ENCODE data around the gene TUBB4B. TPM values are rescaled to one million over a fixed set of nuclear protein-coding genes. Genes with fewer than 3 reads are reported as not detected.
A peak's percentile ranks its signal among the peaks of the same experiment; 100 is the strongest.

TUBB4B gene
- total RNA-seq, 4 donors from 2014 or later = 317 to 604 (median 408) TPM

DNA sequence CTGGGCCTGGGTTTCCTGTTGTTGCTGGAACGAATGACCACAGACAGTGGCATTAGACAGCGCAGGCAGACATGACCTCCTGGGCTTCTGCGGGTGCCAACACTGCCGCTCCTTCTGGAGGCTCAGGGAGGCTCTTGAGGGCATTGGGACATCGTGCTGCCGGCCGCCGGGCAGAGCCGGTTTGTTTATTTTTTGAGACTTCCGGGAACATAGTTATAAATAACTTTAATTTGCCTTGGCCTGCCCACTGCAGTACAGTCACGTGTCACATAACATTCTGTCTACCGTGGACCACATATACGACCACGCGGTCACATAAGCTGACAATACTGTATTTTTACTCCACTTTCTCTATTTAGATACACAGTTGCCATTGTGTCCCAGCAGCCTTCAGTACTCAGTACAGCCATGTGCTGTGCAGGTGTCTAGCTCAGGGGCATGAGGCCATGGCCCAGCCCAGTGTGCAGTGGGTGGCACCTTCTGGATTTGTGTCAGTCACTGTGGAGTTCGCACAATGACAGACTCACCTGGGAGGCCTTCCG lies 28.2 kb downstream of the TUBB4B start:
- 48 to 56% methylated on average over 17 of the region's 17 CpGs for WGBS, 2 donors

DNA sequence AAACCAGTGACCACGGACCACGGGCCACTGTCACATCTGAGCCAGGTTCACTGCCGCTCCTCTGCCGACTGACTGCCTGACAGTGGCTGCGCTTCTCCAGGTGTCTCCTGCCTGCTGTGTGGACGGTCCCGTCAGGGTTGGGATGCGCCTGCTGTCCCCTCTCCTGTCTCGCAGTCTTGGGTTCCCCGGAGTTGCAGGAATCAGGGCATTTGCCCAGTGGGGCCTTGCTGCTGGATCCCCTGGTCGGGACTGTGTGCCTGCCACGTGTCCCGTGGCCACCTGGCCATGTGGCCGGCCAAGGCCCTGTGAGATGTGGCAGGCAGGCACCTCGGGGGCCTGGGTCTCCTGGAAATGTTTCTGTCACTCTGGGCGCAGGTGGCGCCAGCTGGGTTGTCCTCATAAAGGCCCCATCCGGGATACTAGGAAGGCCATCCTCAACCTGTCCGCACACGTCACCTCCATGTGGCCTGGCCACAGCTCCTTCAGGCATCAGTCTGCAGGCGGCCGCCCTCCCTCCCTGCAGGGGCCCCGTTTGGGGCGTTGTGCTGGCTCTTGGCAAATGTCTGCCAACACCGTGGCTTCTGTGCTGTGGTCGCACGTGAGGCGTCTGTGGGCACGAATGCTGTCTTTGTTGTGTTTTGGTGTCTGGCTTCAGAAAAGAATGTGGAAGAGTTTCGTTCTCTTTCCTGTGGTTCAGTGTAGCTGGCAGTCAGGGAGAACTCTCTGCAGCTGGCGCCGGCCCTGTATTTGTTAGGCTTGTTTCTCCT lies 30.0 kb downstream of the TUBB4B start:
- no peak overlapping the region for H3K4me3 ChIP-seq (ENCODE audit: low read depth, poor library complexity, severe bottlenecking)
- TF ChIP-seq, protein P1, sequence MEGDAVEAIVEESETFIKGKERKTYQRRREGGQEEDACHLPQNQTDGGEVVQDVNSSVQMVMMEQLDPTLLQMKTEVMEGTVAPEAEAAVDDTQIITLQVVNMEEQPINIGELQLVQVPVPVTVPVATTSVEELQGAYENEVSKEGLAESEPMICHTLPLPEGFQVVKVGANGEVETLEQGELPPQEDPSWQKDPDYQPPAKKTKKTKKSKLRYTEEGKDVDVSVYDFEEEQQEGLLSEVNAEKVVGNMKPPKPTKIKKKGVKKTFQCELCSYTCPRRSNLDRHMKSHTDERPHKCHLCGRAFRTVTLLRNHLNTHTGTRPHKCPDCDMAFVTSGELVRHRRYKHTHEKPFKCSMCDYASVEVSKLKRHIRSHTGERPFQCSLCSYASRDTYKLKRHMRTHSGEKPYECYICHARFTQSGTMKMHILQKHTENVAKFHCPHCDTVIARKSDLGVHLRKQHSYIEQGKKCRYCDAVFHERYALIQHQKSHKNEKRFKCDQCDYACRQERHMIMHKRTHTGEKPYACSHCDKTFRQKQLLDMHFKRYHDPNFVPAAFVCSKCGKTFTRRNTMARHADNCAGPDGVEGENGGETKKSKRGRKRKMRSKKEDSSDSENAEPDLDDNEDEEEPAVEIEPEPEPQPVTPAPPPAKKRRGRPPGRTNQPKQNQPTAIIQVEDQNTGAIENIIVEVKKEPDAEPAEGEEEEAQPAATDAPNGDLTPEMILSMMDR (IDR thresholded peaks at IDR 0.05) = no peak
- no peak for TF ChIP-seq POLR2A (IDR thresholded peaks at IDR 0.05)
- intact Hi-C loops (cut with DNase I; ENCODE audit: low total_unique reads) = no loop called here
- 76 to 78% methylated on average over 26 to 32 of the region's 32 CpGs for WGBS, 2 donors
- no peak for DNase-seq (ENCODE audit: low spot score in 2 of 2)

More for the DNA sequence above, 28.2 kb downstream of the TUBB4B start:
- TF ChIP-seq, protein P1 (IDR thresholded peaks at IDR 0.05) = no peak
- no peak for TF ChIP-seq POLR2A (IDR thresholded peaks at IDR 0.05)
- no peak overlapping the region for H3K4me3 ChIP-seq (ENCODE audit: low read depth, poor library complexity, severe bottlenecking)
- intact Hi-C loops (cut with DNase I; ENCODE audit: low total_unique reads) = no loop called here
- peak in 1 of 2 donors; percentile 87 for DNase-seq (ENCODE audit: low spot score in 2 of 2)

DNA sequence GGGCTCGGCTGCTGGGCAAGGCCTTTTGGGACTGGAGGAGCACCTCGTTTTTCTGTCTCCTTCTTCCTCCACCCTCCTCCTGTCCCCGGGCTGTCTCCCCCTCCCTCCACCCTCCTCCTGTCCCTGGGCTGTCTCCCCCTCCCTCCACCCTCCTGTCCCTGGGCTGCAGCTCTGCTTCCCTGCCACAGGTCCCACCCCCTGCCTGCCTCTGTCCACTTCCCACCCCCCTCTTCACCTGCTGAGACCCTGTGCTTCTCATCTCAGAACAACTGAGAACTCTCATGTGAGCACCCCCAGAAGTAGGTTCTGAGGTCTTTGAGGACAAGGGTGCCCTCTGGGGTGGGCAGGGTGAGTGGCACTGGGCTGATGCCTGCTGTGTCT lies 30.6 kb downstream of the TUBB4B start:
- no peak overlapping the region for H3K4me3 ChIP-seq (ENCODE audit: low read depth, poor library complexity, severe bottlenecking)
- WGBS, 2 donors = 24 to 25% methylated on average over 3 of the region's 3 CpGs
- DNase-seq (ENCODE audit: low spot score in 2 of 2) = no peak
- intact Hi-C loops (cut with DNase I; ENCODE audit: low total_unique reads) = no loop called here
- TF ChIP-seq POLR2A (IDR thresholded peaks at IDR 0.05) = no peak
- TF ChIP-seq, protein P1 (IDR thresholded peaks at IDR 0.05) = no peak

DNA sequence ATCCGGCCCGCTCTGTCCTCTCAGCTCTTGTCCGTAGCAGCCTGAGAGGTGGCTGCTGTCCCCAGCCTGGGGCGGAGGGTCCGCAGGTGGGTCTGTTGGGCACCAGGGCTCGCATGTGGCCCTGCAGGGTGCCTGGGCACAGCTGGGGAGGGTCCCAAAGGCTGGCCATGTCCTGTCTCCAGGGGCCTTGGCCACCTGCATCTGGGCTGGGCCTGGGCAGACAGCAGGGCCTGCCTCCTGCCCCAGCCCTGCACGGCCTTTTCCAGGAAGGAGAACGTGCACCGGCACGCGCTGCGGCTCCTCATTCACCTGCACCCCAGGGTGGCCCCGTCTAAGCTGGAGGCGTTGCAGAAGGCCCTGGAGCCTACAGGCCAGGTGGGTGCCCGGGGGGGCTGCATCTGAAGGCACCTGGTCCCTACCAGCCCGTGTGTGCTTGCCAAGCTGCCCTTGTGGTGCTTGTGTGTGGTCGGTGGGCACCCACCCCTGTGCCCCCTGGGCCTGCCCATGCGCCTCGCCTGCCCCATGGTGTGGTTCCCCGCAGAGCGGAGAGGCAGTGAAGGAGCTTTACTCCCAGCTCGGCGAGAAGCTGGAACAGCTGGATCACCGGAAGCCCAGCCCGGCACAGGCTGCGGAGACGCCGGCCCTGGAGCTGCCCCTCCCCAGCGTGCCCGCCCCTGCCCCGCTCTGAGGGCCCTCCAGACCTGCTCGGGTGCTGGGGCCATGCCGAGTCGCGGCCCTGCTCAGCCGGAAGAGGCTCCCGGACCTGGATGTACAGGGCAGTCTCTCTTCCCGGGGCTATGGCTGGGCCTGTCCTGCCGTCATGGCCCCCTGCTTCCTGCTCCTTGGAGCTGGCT lies 31.4 kb downstream of the TUBB4B start:
- 75 to 79% methylated on average over 18 to 24 of the region's 39 CpGs for WGBS, 2 donors
- DNase-seq (ENCODE audit: low spot score in 2 of 2) = no peak
- H3K4me3 ChIP-seq (ENCODE audit: low read depth, poor library complexity, severe bottlenecking) = no peak overlapping the region
- no peak for TF ChIP-seq POLR2A (IDR thresholded peaks at IDR 0.05)
- TF ChIP-seq, protein P1 (IDR thresholded peaks at IDR 0.05) = no peak
- intact Hi-C loops (cut with DNase I; ENCODE audit: low total_unique reads) = no loop called here

DNA sequence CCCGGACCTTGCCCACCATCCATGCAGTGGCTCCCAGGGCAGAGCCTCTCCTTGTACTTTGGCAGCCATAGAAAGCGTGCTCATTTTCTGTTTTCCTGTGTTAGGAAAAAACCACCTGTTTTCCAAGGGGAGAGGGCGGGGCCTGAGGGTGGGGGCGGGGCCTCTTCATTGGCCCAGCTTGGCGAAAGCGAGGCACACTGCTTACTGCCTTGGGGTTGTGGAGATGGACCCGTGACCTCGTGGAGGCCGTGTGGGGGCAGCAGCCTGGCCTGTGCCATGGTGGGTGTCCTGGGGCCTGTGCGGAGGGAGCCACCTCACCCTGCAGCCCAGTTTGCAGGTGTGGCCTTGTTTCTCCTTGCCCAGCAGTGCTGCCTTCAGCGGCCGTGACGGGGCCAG lies 32.0 kb downstream of the TUBB4B start:
- no peak overlapping the region for H3K4me3 ChIP-seq (ENCODE audit: low read depth, poor library complexity, severe bottlenecking)
- 69 to 88% methylated on average over 13 of the region's 13 CpGs for WGBS, 2 donors
- no peak for DNase-seq (ENCODE audit: low spot score in 2 of 2)
- intact Hi-C loops (cut with DNase I; ENCODE audit: low total_unique reads) = no loop called here
- no peak for TF ChIP-seq POLR2A (IDR thresholded peaks at IDR 0.05)
- TF ChIP-seq, protein P1 (IDR thresholded peaks at IDR 0.05) = no peak

All from lower leg skin (tissue), 4 donors.